Parathyroid adenoma (tissue), 2 donors: ENCODE data around the gene CDH18.
"Not testable (repeated sequence)": the region's sequence is repeated elsewhere in the genome, so short reads cannot be mapped to it uniquely, and the experiment has no call there.

Experiments
- H2AFZ ChIP-seq: fragments of 300-600 bp; sonication (generic); one replicate; pipeline ENCODE4 v1.7.0; 2017; ENCODE audit warnings: antibody characterized with exemption, mild to moderate bottlenecking
- H3K27ac ChIP-seq: fragments of 300-600 bp; sonication (generic); one replicate; pipeline ENCODE4 v1.7.0; 2017
- H3K27me3 ChIP-seq: fragments of 300-600 bp; sonication (generic); one replicate; pipeline ENCODE4 v1.7.0; 2017; ENCODE audit warnings: low read length; ENCODE audit not compliant: control insufficient read depth, insufficient read depth
- H3K36me3 ChIP-seq: fragments of 300-600 bp; sonication (generic); one replicate; pipeline ENCODE4 v1.7.0; 2017; ENCODE audit warnings: low read length; ENCODE audit not compliant: control insufficient read depth, insufficient read depth
- H3K4me1 ChIP-seq: fragments of 300-600 bp; sonication (generic); one replicate; pipeline ENCODE4 v1.7.0; 2017; ENCODE audit warnings: control low read depth
- H3K4me2 ChIP-seq: fragments of 300-600 bp; sonication (generic); one replicate; pipeline ENCODE4 v1.7.0; 2017; ENCODE audit warnings: low read length
- H3K4me3 ChIP-seq: fragments of 300-600 bp; sonication (generic); one replicate; pipeline ENCODE4 v1.7.0; 2017; ENCODE audit warnings: low read depth, low read length
- H3K79me2 ChIP-seq: fragments of 300-600 bp; sonication (generic); one replicate; pipeline ENCODE4 v1.7.0; 2017; ENCODE audit warnings: control low read depth
- H3K9ac ChIP-seq: fragments of 300-600 bp; sonication (generic); one replicate; pipeline ENCODE4 v1.7.0; 2017; ENCODE audit warnings: mild to moderate bottlenecking
- H3K9me3 ChIP-seq: fragments of 300-600 bp; sonication (generic); one replicate; pipeline ENCODE4 v1.7.0; 2017; ENCODE audit warnings: low read length; ENCODE audit not compliant: control insufficient read depth
- CTCF ChIP-seq: fragments of 300-600 bp; sonication (generic); IDR thresholded peaks from one replicate; pipeline ENCODE4 v1.7.0; 2017; ENCODE audit warnings: antibody characterized with exemption, mild to moderate bottlenecking
- donor health status: primary hyperparathyroidism.

The CDH18 gene

GRCh38 chr5:19795218-19795617, 192.8 kb downstream of the CDH18 start:
- H2AFZ ChIP-seq, result no peak overlapping the region

GRCh38 chr5:19790829-19791466, 197.1 kb downstream of the CDH18 start:
- H3K4me1 ChIP-seq, result no peaks in the 10 kb centered on the region

More at GRCh38 chr5:19795218-19795617, 192.8 kb downstream of the CDH18 start:
- Histone ChIP-seq H3K79me2 (no peaks in the 10 kb centered on the region), H3K4me2 (no peak overlapping the region), H3K27ac (no peak overlapping the region), H3K27me3 (no peaks in the 10 kb centered on the region), H3K4me3 (no peak overlapping the region), H3K9ac (no peak overlapping the region), H3K36me3 (no peaks in the 10 kb centered on the region), H3K4me1 (no peaks in the 10 kb centered on the region), H3K9me3 (no peaks in the 10 kb centered on the region)
- no peak for TF ChIP-seq CTCF

GRCh38 chr5:19782566-19782965, 205.4 kb downstream of the CDH18 start:
- no peaks in the 10 kb centered on the region for H3K36me3 ChIP-seq
- H3K4me3 ChIP-seq, result no peak overlapping the region
- no peak overlapping the region for H2AFZ ChIP-seq
- H3K9me3 ChIP-seq, result no peaks in the 10 kb centered on the region
- no peak for TF ChIP-seq CTCF
- no peak overlapping the region for H3K9ac ChIP-seq
- no peak overlapping the region for H3K4me2 ChIP-seq
- no peak overlapping the region for H3K27ac ChIP-seq
- H3K79me2 ChIP-seq, result no peaks in the 10 kb centered on the region
- H3K27me3 ChIP-seq, result no peaks in the 10 kb centered on the region
- H3K4me1 ChIP-seq, result no peaks in the 10 kb centered on the region

More at GRCh38 chr5:19790829-19791466, 197.1 kb downstream of the CDH18 start:
- no peaks in the 10 kb centered on the region for H3K9me3 ChIP-seq
- H3K36me3 ChIP-seq, result no peaks in the 10 kb centered on the region
- TF ChIP-seq CTCF, result no peak
- H3K4me3 ChIP-seq, result no peak overlapping the region
- no peak overlapping the region for H3K4me2 ChIP-seq
- no peaks in the 10 kb centered on the region for H3K27me3 ChIP-seq
- no peak overlapping the region for H3K27ac ChIP-seq
- H3K79me2 ChIP-seq, result no peaks in the 10 kb centered on the region
- no peak overlapping the region for H2AFZ ChIP-seq
- no peak overlapping the region for H3K9ac ChIP-seq

- Histone ChIP-seq H3K9me3 (no peaks in the 10 kb centered on the region), H2AFZ (no peak overlapping the region), H3K4me3 (no peak overlapping the region), H3K27me3 (no peaks in the 10 kb centered on the region), H3K36me3 (no peaks in the 10 kb centered on the region), H3K27ac (no peak overlapping the region), H3K9ac (no peak overlapping the region), H3K4me2 (no peak overlapping the region), H3K79me2 (no peaks in the 10 kb centered on the region), H3K4me1 (no peaks in the 10 kb centered on the region)
- TF ChIP-seq CTCF, result no peak
Measured at GRCh38 chr5:19777363-19777762, 210.6 kb downstream of the CDH18 start.

GRCh38 chr5:19776886-19777285, 211.1 kb downstream of the CDH18 start:
- not testable (repeated sequence) for H3K27ac ChIP-seq, H2AFZ ChIP-seq, H3K9me3 ChIP-seq, H3K4me3 ChIP-seq, H3K9ac ChIP-seq, H3K4me2 ChIP-seq, H3K79me2 ChIP-seq, H3K4me1 ChIP-seq, H3K27me3 ChIP-seq, H3K36me3 ChIP-seq
